OCI-LY3 (cell line): ENCODE data around the gene TMEM178B.

ENCODE experiments used
- EZH2phosphoT487 ChIP-seq: fragments of 200-600 bp; shearing (Covaris generic); IDR thresholded peaks from 2 replicates; pipeline ENCODE4 v1.6.1; 2018; ENCODE audit warnings: antibody characterized with exemption, mixed run types, low read depth
- TF ChIP-seq, protein P1 (sequence below): fragments of 200-600, 300-600 bp; sonication (generic); IDR thresholded peaks from 2 replicates; pipeline ENCODE4 v1.5.1; 2014; ENCODE audit warnings: antibody characterized with exemption, low read length, low read depth

DNA sequence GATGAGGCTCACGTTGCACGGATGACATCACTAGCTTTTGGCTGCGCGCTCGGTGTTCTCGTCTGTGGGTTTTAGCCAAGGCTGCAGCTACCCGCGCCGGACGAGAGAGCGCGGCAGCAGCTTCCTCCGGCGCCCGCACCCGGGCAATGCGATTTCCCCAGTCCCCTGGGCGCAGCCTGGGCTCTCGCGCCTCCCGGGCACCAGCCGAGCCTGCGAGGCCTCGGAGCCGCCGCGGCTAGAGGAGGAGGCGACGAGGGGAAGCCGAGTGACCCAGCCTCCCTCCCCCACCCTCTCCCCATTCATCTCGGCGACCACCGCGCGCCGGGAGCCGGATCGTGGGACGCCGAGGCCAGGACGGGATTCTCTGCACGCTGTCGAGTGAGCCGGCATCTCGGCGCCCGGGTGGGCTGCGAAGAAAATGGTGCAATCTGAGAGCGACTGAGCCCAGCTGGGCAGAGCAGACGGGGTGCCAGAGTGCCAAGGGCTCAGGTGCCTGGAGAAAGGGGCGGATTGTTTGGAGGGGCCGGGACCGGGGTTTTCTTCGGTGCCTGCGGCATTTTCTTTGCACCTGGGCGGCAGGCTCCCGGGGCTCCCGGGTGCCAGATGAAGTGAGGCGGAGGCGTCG is 1.2 kb upstream of the TMEM178B start:
- TF ChIP-seq, protein P1, sequence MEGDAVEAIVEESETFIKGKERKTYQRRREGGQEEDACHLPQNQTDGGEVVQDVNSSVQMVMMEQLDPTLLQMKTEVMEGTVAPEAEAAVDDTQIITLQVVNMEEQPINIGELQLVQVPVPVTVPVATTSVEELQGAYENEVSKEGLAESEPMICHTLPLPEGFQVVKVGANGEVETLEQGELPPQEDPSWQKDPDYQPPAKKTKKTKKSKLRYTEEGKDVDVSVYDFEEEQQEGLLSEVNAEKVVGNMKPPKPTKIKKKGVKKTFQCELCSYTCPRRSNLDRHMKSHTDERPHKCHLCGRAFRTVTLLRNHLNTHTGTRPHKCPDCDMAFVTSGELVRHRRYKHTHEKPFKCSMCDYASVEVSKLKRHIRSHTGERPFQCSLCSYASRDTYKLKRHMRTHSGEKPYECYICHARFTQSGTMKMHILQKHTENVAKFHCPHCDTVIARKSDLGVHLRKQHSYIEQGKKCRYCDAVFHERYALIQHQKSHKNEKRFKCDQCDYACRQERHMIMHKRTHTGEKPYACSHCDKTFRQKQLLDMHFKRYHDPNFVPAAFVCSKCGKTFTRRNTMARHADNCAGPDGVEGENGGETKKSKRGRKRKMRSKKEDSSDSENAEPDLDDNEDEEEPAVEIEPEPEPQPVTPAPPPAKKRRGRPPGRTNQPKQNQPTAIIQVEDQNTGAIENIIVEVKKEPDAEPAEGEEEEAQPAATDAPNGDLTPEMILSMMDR = no peak
- no peak for TF ChIP-seq EZH2phosphoT487
